Measurements from ENCODE around the gene ANO10.
A peak's percentile ranks its signal among the peaks of the same experiment; 100 is the strongest.
"Not testable (repeated sequence)": the region's sequence is repeated elsewhere in the genome, so short reads cannot be mapped to it uniquely, and the experiment has no call there.

Gene ANO10

DNA sequence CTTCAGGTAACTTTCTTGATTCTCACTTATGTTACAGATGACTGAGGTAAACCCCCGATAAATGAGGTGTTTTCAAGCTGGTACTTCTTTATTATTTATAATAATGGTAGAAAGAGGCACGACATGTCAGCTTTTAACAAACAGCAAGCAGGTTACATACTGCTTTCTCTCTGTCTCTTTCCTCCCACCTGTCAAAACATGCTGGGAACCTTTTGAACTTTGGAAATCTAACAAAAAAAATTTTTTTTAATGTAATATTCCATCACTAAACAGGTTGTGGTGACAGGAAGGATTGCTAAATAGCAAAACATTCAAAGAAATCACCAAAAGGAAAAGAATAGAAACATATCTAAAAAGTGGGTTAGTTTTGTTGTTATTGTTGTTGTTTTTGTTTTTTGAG is 48.2 kb downstream of the ANO10 start:
- no peak for DNase-seq

DNA sequence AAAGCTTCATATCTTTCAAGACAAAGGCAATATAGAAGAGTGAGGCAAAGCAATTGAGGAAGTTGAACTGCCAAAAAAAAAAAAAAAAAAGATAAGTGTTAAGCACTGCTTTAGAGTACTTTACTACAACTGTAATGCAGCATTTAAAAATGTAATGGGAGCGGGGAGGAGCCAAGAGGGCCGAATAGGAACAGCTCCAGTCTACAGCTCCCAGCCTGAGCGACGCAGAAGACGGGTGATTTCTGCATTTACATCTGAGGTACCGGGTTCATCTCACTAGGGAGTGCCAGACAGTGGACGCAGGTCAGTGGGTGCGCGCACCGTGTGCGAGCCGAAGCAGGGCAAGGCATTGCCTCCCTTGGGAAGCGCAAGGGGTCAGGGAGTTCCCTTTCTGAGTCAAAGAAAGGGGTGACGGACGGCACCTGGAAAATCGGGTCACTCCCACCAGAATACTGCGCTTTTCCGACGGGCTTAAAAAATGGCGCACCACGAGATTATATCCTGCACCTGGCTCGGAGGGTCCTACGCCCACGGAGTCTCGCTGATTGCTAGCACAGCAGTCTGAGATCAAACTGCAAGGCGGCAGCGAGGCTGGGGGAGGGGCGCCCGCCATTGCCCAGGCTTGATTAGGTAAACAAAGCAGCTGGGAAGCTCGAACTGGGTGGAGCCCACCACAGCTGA is 56.0 kb downstream of the ANO10 start:
- peak; percentile 38 for DNase-seq

DNA sequence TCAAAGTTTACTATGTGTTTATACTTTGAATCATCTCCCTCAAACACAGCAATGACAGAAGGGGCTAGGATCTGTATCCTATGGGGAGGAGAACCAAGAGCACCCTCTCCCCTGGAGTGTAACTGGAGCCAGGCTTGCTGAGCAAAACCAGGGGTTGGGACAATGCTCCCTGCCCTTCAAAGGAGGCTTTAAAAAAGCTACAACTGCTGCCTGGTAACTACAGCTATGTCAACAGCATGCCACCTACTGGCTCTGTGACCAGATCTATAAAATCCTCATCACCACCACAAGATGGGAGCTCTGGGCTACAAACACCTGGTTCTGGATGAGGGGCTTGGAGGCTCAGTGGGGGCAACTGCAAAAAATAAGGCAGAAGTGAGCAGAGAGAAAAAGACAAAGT is 61.9 kb downstream of the ANO10 start:
- no peak for DNase-seq

DNA sequence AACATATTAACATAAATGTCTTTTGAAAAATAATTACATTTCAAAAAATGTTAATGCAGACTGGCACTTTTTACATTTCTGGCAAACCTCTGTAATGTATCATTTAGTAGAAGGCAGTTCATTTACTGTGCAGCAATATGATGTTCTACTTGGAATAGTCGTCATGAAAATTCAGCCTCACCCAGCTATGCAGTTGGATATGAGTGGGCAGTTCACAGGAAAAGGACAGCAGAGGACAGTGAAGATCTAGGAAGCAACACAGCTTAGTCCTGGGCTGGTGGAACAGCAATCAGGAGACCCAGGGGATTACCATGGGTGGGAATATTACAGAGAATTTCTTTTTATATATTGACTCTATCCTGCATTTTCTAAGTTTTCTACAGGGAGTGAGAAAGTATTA is 63.6 kb downstream of the ANO10 start:
- no peak for DNase-seq

DNA sequence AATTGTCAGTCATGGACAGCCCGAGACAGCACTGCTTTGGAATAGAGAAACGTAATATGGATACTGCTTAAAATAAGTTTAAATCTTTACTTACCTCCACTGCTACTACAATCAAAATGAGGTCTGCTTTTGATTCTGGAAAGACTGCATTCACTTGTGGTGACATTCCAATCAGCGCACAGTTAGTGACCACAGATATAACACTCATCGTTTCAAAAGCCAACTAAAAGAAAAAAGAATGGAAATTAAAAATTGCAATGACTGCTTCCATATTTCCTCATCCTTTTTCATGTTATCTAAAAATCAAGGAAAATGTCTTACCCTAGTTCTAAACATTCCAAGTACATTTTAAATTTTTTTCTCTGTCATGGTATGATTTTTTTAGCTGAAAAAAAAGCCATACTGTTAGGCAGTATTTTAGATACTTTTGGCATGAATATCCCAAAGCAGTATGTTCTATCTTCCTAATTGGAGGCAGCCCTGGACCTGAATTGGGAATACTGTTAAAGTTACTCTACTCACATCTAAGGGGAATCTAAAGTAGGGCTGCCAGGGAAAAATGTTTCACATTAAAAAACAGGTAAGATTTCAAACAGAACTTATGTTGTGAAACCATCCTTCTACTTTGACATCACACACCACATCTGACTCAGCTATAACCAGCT is 72.1 kb downstream of the ANO10 start:
- no peak for DNase-seq

DNA sequence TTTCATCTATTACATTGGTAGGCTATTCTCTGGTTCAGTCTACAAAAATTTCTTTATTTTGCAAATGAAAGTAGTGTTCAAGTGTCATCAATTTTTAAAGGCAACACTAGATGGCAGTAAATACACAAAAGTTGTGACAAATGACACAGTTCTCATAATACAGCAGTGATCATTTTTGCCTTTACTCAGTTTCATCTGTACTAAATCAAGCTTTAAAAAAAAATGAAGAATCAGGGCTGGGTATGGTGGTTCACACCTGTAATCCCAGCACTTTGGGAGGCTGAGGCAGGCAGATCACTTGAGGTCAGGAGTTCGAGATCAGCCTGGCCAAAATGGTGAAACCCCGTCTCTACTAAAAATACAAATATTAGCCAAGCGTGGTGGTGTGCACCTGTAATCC is 77.5 kb downstream of the ANO10 start:
- peak; percentile 84 for DNase-seq

DNA sequence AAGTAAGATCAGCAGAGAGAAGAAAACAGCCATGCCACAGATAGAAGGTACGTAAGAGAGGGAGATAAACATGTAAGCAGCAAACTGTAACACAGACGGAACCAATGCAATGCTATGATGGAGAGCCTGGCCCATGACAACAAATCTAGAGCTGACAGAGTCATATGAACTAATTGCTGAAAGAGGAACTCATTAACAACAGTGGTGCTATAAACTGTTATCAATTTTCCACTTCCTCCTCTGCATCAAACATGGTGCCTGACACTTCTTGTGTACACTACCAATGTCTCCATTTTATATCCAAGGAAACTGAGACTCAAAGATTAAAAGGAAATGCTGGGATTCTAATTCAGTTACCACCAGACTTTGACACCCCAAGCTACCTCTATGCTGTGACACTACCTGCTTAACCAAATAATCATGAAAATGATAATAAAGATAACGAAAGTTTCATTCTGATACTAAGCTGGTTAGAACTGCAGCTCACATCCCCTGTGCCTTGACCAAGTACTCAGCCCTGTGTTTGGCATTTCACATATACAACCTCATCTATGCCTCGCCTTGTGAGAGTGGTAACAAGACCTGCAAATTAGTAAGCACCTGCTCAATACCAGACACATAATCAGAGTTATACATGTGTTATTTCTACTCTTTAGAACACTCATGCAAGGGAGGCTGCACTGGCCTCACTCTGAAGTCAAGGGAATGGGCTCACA is 79.3 kb downstream of the ANO10 start:
- DNase-seq, result peak; percentile 69

DNA sequence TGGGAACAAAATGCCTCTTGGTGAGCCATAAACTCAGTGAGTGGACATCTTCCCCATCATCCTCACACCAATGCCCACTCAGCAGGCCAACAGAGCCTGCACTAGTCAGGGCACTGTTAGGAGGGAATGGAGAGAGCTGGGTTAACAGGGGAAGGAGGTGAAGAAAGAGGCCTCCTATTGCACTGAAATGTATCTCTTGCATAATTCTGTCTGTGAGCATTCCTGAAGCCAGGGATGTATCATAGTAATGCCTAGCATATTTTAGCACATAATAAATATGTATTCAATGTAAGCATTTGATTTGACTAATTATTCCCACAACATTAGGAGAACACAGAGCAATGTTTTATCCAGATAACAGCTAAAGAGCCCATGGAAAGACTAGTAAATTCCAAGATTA is 81.2 kb downstream of the ANO10 start:
- no peak for DNase-seq

DNA sequence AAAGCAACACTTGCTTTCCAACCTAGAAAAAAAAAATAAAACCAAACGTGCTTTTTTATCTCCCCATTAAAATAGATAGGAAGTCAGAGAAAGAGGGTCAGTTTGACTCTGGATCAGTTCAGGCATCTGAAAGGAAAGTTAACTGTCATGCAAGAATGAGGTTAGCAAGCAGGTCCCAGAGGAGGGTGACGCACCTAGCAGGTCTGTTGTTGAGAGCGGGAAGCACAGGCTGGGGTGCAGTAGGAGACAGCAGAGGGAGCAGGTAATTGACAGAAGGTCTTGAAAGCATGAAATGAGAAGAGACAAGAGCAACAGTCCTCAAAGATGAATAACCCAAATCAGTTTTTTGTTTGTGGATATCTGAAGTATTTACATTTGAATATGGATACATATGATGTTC is 82.5 kb downstream of the ANO10 start:
- no peak for DNase-seq

DNA sequence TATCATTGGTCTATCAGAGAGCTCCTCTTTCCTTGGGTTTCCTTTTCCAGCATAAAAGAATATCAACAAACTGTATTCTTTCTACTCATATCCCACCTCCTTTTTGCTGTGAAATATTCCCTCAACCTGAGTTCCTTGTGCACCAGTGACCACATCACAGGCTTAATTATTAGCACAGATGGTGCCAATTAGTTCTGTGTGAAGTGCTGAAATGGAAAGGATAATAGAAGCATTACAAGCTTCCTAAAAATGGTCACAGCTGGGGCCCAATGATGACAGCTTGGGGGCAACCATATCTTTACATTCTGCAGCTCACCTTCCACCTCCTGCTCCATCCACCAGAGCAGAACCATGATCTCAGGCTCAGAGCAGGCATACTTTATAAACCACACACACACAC is 84.6 kb downstream of the ANO10 start:
- no peak for DNase-seq

DNA sequence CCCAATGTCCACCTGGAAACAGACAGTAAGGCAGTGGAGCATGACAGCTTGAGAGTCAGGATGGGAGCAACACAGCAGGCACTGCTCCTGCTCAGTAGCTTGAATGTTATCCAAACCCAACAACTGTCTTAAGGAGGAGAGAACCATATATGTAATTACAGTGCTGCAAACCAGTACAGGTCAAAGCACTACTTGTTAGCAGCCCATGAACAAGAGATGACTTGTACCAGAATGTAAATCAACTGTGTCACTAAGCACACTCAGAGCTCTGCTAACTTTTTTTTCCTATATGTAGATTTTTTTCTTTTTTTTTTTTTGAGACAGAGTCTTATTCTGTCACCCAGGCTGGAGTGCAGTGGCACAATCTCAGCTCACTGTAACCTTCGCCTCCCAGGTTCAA is 87.1 kb downstream of the ANO10 start:
- DNase-seq, result no peak

DNA sequence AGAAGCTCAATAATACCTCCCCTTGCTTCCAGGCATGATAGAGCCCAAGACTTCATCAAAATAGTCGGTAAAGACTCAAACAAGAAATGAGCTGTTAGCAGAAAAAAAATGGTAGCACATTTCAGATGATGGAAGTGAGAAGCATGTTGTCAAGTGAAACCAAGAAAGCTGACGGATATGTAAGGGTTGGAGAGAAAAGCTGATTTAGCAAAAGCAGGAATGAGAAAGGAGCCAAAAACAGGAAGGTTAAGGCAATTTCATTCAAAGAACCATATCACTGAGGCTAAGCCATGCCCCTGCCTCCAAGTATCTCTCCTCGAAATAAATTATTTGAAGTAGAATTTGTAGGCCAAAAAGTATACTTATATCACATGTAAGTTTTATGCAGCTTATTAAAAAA is 88.8 kb downstream of the ANO10 start:
- DNase-seq, result no peak

DNA sequence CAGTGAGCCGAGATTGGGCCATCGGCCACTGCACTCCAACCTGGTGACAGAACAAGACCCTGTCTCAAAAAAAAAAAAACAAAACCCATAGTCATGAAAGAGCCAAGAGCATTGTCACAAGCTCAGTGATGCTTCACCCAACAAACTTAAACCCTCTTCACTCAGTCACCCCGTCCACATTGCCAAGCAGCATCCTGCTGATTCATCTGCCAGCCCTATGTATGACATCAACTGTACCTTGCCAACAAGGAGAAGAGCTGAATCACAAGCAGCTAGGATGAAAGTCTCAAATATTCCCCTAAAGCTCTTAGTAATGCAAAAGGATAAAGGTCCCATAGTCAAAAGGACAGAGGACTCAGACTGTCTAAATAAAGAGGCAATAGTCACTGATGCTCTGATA is 90.0 kb downstream of the ANO10 start:
- DNase-seq, result no peak

DNA sequence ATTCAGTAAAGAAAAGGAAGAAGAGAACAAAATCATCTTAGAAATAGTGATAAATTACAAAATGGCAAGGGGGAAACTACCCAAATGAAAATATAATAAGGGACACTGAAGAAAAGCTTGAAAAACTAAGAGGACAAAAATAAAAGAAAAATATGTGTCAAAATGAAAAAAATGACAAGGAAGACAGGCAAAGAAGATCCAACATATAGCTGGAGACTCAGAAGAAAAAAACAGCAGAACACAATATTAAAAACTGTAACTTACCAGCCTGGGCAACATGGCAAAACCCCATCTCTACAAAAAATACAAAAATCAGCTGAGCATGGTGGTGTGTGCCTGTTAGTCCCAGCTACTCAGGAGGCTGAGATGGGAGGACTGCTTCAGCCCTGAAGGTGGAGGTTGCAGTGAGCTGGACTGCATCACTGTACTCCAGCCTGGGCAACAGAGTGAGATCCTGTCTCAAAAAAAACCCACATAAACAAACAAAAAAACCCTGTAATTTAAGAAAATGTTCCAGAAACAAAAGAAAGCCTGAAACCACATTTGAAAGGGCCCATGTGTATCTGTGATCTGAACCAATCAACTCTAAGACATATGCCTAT is 93.2 kb downstream of the ANO10 start:
- no peak for DNase-seq

DNA sequence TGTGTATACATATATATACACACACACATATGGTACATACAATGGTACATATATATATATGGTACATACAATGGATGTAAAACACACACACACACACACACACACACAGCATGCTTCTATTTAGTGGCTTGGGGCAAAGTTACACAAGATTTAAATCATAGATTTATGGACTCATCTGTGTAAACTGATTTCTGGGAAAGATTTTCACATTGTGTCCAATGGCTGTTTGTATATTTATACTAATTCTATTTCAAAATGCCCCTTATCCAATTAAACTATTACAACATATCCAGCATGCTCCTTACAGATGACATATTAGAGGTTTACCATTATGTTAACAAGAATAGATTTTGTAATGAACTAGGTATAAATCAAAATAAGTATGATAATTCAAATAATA is 94.9 kb downstream of the ANO10 start:
- DNase-seq, result no peak

DNA sequence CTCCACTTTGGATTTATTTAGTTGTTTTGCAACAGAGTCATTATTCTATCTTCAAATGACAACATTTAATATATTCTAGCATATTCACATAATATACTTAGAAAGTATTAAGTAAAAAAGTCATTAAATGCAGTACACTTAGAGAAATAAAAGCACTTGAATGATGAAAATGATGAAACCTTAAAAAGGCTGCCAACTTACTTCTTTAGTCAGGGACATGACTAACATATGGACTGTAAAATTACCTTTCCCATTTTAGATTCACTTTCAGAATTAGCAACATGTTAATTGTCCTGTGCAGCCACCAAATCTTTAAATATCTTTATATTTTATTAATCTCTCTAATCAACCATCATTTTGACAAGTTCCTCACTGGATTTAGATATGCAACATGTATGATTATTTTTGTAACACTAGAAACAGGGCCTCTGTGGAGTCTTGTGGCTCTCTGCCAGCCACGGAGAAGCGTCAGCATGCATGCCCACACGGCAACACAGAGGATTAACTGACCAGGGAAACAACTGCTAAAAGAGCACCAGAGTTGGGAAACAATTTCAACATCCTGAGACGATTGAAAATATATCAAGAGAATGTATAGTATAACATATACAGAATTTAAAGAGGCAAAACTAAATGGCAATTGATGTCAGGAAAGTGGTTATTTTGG is 95.7 kb downstream of the ANO10 start:
- no peak for DNase-seq

DNA sequence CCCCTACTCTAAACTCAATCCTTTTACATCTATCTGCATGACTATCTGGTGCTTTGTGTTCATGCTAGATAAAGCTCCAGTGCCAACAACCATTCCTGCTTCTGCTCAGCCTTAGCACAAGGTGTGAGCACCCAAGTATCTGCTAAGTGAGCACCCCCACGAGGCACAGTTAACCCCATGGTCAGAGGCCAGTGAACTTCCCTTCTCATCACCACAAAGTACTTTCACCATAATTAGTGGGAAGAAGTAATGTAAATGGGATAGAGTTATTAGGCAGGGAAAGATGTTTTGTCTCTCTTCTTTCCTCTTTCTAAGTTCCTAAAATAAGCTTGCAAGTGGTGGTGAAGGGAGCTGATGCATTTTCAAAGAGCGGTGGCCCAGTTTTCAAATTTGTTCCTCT is 96.4 kb downstream of the ANO10 start:
- no peak for DNase-seq

DNA sequence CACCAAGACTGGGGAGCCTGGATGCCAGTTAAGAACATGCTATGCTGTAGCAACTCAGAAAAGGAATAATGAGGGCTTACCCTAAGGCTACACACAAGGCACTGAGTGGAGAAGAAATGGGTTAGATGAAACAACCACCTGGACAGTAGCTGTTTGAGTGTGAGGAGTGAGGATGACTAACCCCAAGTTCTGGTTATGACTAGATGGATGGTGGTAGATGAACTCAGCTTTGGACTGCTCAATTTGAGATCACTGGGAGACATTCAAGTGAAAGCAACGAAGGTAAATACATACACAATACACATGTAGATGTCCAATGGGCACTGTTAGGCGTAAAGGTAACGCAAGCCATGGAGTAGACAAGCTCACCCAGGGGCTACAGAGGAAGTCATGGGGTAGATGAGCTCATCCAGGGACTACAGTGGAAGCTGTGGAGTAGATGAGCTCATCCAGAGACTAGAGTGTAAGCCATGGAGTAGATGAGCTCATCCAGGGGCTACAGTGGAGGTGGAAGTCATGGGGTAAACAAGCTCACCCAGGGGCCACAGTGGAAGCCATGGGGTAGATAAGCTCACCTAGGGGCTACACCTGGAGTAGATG is 98.3 kb downstream of the ANO10 start:
- DNase-seq, result no peak

DNA sequence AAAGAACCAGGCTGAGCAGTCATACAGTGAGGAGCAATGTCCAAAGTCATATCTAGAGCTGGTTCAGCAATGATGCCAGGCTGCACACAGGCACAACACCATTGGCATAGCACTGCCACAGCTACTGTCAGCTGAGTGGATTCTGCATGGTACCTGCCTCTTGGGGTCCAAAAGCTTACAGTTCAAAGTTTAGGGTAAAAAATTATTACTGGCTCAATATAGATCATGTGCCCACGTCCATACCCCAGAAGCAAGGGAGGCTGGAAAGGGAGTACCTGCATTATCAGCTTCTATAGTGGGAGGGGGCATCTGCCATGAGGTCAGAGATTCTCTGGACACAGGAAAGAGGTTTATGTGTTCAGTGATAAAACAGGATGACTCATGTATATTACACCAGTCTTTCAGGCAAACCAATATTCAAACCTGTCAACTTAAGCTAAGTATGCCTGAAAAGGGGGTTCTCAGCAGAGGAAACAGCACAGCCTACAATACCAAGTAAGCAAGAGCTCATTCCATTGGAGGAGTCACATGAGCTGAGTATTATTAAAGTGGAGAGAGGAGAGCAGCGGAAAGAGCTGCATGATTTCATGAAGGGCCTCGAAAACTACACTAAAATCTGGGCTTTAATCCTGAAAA is 99.0 kb downstream of the ANO10 start:
- peak; percentile 28 for DNase-seq

DNA sequence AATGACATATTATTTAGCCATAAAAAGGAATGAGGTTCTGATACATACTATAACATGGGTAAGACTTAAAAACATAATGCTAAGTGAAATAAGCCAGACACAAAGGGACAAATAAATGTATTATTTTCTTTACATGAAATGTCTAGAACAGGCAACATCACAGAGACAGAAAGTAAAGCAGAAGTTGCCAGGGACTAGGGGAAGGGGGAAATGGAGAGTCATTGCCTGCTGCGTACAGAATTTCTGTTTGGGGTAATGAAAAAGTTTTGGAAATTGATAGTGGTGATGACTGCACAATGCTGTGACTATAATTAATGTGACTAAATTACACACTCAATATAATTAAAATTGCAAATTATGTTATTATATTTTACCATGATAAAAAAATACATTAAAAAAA is 99.9 kb downstream of the ANO10 start:
- DNase-seq, result peak; percentile 29

DNA sequence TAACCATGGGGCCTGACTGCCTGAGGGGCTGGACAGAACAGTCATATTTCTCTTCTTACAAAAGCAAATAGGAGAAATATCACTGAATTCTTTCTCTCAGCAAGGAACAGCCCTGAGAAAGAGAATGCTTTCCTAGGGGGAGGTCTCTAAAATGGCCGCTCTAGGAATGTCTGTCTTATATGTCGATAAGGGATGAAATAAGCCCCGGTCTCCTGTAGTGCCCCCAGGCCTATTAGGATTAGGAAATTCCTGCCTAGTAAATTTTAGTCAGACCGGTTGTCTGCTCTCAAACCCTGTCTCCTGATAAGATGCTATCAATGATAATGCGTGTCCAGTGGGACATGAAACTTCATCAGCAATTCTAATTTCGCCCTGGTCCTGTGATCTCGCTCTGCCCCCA is 103.3 kb downstream of the ANO10 start:
- not testable (repeated sequence) for DNase-seq

DNA sequence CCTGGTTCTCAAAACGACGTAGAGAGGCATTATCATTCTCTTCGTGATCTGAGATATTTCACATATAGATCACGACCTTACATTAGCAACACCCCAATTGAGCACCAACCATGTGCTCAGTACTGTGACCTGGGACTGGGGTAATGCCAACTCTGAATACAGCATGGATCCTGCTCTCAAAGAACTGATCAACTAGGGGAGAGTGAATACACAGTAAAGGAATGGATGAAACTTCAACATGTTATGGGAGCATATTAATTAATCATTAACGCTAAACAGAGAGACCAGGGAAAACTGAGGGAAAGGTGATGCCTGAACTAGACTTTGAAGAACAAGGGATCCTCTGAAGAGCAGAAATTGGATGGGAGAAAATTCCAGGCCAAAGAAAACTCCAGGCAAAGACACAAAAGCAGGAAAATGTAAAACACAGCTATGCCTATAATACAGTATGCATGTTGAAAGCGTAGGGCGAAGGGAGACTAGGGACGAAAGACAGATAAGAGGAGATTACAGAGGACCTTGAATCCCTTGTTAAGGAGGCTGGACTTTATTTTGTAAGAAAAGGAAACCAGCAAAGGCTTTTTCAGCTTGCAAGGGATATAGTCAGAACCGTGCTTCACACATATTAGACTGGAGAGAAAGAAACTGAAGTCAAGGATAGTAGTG is 105.7 kb downstream of the ANO10 start:
- DNase-seq, result no peak

All from hematopoietic multipotent progenitor cell treated with erythropoietin and hydrocortisone succinate and interleukin-3 and kit ligand, for 4 days (in vitro differentiated cells).